Mesendoderm (in vitro differentiated cells): Measurements from ENCODE around the gene ZBTB22.
A peak's percentile ranks its signal among the peaks of the same experiment; 100 is the strongest.
"Not testable (repeated sequence)": the region's sequence is repeated elsewhere in the genome, so short reads cannot be mapped to it uniquely, and the experiment has no call there.

ENCODE experiments used
- DNase-seq: peaks from one replicate; pipeline ENCODE4 v3.0.0; 2013
- H2AK5ac ChIP-seq: 2 replicates; pipeline ENCODE4 v1.6.1; 2013; ENCODE audit warnings: low read length, inconsistent platforms
- H2BK120ac ChIP-seq: 2 replicates; pipeline ENCODE4 v1.6.1; 2013; ENCODE audit warnings: low read depth, mild to moderate bottlenecking, low read length, moderate library complexity, mixed read lengths
- H2BK15ac ChIP-seq: replicated peaks from 2 replicates; pipeline ENCODE4 v1.6.1; 2013; ENCODE audit warnings: low read depth, mild to moderate bottlenecking, moderate library complexity
- H2BK5ac ChIP-seq: 2 replicates; pipeline ENCODE4 v1.6.1; 2013; ENCODE audit warnings: low read length, inconsistent platforms
- H3K18ac ChIP-seq: 2 replicates; pipeline ENCODE4 v1.6.1; 2013; ENCODE audit warnings: mild to moderate bottlenecking, low read length, mixed read lengths
- H3K23ac ChIP-seq: one replicate; pipeline ENCODE4 v1.6.1; 2013; ENCODE audit warnings: low read length
- H3K27ac ChIP-seq: 2 replicates; pipeline ENCODE4 v1.5.1; 2013; ENCODE audit warnings: low read depth, mild to moderate bottlenecking, inconsistent platforms, low read length, moderate library complexity
- H3K27me3 ChIP-seq: 2 replicates; pipeline ENCODE4 v1.6.1; 2013; ENCODE audit warnings: low read length, control low read depth, mild to moderate bottlenecking, inconsistent platforms; ENCODE audit not compliant: insufficient read depth, poor library complexity
- H3K36me3 ChIP-seq: 2 replicates; pipeline ENCODE4 v1.6.1; 2013; ENCODE audit warnings: low read length, inconsistent platforms; ENCODE audit not compliant: control insufficient read depth, insufficient read depth
- H3K4ac ChIP-seq: one replicate; pipeline ENCODE4 v1.6.1; 2013; ENCODE audit warnings: low read depth, mild to moderate bottlenecking, low read length, moderate library complexity
- H3K4me1 ChIP-seq: 2 replicates; pipeline ENCODE4 v1.6.1; 2013; ENCODE audit warnings: low read depth, low read length, inconsistent platforms; ENCODE audit not compliant: control insufficient read depth
- H3K4me2 ChIP-seq: 2 replicates; pipeline ENCODE4 v1.6.1; 2013; ENCODE audit warnings: low read length
- H3K4me3 ChIP-seq: 2 replicates; pipeline ENCODE4 v1.5.1; 2013; ENCODE audit warnings: mild to moderate bottlenecking, low read length
- H3K56ac ChIP-seq: one replicate; pipeline ENCODE4 v1.6.1; 2013; ENCODE audit warnings: low read length
- H3K79me1 ChIP-seq: 2 replicates; pipeline ENCODE4 v1.6.1; 2013; ENCODE audit warnings: low read length, inconsistent platforms
- H3K79me2 ChIP-seq: 2 replicates; pipeline ENCODE4 v1.6.1; 2013; ENCODE audit warnings: mild to moderate bottlenecking, low read length; ENCODE audit not compliant: control insufficient read depth, insufficient read depth
- H3K9ac ChIP-seq: 2 replicates; pipeline ENCODE4 v1.6.1; 2013; ENCODE audit warnings: low read length, inconsistent platforms
- H4K5ac ChIP-seq: one replicate; pipeline ENCODE4 v1.6.1; 2013; ENCODE audit warnings: low read length
- H4K8ac ChIP-seq: one replicate; pipeline ENCODE4 v1.6.1; 2013; ENCODE audit warnings: low read depth, mild to moderate bottlenecking, control low read depth, low read length, moderate library complexity
- WGBS: extraction: QIAGEN DNeasy Blood & Tissue Kit; methylation state at CpG from one replicate; pipeline ENCODE4 v1.1.7; 2013; ENCODE audit warnings: low lambda C conversion rate, missing lambda C conversion rate; ENCODE audit not compliant: insufficient coverage; ENCODE audit errors: extremely low coverage; 5-methylcytosine and 5-hydroxymethylcytosine counted together

ZBTB22 gene

GRCh38 chr6:33346972-33347371, 29.4 kb upstream of the ZBTB22 start:
- H3K27ac ChIP-seq, H3K79me1 ChIP-seq: not testable (repeated sequence)

GRCh38 chr6:33344701-33345697, 27.5 kb upstream of the ZBTB22 start:
- peak; percentile 84 for DNase-seq
- Histone ChIP-seq H3K18ac (no peak overlapping the region), H3K4me1 (no peaks in the 10 kb centered on the region), H2BK15ac (no peak overlapping the region), H3K27ac (no peak overlapping the region), H2AK5ac (no peak overlapping the region), H3K9ac (no peak overlapping the region), H3K36me3 (no peaks in the 10 kb centered on the region), H3K4me2 (no peak overlapping the region), H4K8ac (no peak overlapping the region), H3K4me3 (no peak overlapping the region), H3K23ac (no peak overlapping the region), H3K4ac (no peak overlapping the region), H3K56ac (no peak overlapping the region), H3K27me3 (no peaks in the 10 kb centered on the region), H2BK5ac (no peak overlapping the region), H3K79me1 (no peaks in the 10 kb centered on the region), H2BK120ac (no peak overlapping the region), H4K5ac (no peak overlapping the region), H3K79me2 (no peaks in the 10 kb centered on the region)
- no CpG with 5 or more reads among the region's 22 CpGs for WGBS

More at GRCh38 chr6:33346972-33347371, 29.4 kb upstream of the ZBTB22 start:
- not testable (repeated sequence) for H3K56ac ChIP-seq, H2BK120ac ChIP-seq, H2AK5ac ChIP-seq, H3K4ac ChIP-seq, H3K27me3 ChIP-seq, DNase-seq, H3K23ac ChIP-seq, H3K4me3 ChIP-seq, H4K8ac ChIP-seq, H2BK5ac ChIP-seq, H4K5ac ChIP-seq, H2BK15ac ChIP-seq, H3K9ac ChIP-seq, H3K4me2 ChIP-seq, H3K4me1 ChIP-seq, H3K79me2 ChIP-seq, H3K36me3 ChIP-seq, H3K18ac ChIP-seq
- WGBS = no CpG with 5 or more reads among the region's 5 CpGs

DNA sequence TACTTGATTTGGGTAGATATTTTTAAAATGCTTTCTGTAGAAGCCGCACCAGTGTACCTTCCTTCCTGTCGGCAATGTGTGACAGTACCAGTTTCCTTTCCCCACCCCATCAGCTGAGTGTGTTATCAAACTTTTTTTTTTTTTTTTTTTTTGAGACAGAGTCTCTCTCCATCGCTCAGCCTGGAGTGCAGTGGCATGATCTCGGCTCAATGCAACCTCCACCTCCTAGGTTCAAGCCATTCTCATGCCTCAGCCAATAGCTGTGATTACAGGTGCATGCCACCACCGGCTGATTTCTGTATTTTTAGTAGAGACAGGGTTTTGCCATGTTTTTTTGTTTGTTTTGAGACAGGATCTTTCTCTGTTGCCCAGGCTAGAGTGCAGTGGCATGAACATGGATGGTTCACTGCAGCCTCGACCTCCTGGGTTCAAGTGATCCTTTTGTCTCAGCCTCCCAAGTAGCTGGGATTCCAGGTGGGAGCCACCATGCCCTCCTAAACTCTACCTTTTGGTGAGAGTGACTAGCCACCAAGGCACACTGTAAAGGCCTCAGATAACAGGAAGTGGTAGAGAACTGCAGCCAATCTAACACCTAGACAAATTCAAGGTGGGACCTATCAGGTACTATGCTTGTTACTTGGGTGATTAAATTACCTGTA, 26.5 kb upstream of the ZBTB22 start:
- H3K27ac ChIP-seq = no peak overlapping the region
- H4K8ac ChIP-seq = no peak overlapping the region
- no peak overlapping the region for H4K5ac ChIP-seq
- H3K23ac ChIP-seq = no peak overlapping the region
- no peaks in the 10 kb centered on the region for H3K36me3 ChIP-seq
- H3K56ac ChIP-seq = no peak overlapping the region
- no peak overlapping the region for H3K18ac ChIP-seq
- H3K4ac ChIP-seq = no peak overlapping the region
- H3K4me1 ChIP-seq = no peaks in the 10 kb centered on the region
- no peak overlapping the region for H2BK120ac ChIP-seq
- DNase-seq = no peak
- H3K79me2 ChIP-seq = no peaks in the 10 kb centered on the region
- no peaks in the 10 kb centered on the region for H3K27me3 ChIP-seq
- no peak overlapping the region for H2AK5ac ChIP-seq
- no peak overlapping the region for H3K4me3 ChIP-seq
- no peak overlapping the region for H2BK15ac ChIP-seq
- no peaks in the 10 kb centered on the region for H3K79me1 ChIP-seq
- H2BK5ac ChIP-seq = no peak overlapping the region
- H3K9ac ChIP-seq = no peak overlapping the region
- H3K4me2 ChIP-seq = no peak overlapping the region
- no CpG with 5 or more reads among the region's 6 CpGs for WGBS

- H3K9ac ChIP-seq, H2AK5ac ChIP-seq: not testable (repeated sequence)
Observed at GRCh38 chr6:33343606-33343952, 26.0 kb upstream of the ZBTB22 start.

GRCh38 chr6:33339193-33339592, 21.6 kb upstream of the ZBTB22 start:
- Histone ChIP-seq H3K56ac (no peak overlapping the region), H3K4me2 (no peak overlapping the region), H3K27ac (no peak overlapping the region), H3K18ac (no peak overlapping the region), H3K23ac (no peak overlapping the region), H2BK5ac (no peak overlapping the region), H4K5ac (no peak overlapping the region), H3K9ac (no peak overlapping the region), H2BK15ac (no peak overlapping the region), H3K79me2 (no peaks in the 10 kb centered on the region), H4K8ac (no peak overlapping the region), H3K4me3 (no peak overlapping the region), H2AK5ac (no peak overlapping the region), H3K27me3 (no peaks in the 10 kb centered on the region), H3K4me1 (no peaks in the 10 kb centered on the region), H3K79me1 (no peaks in the 10 kb centered on the region), H2BK120ac (no peak overlapping the region), H3K36me3 (no peaks in the 10 kb centered on the region), H3K4ac (no peak overlapping the region)
- WGBS = no CpG with 5 or more reads among the region's 6 CpGs
- DNase-seq = no peak

More at GRCh38 chr6:33343606-33343952, 26.0 kb upstream of the ZBTB22 start:
- not testable (repeated sequence) for H3K79me2 ChIP-seq, H3K79me1 ChIP-seq, H3K4me3 ChIP-seq, H3K18ac ChIP-seq, H3K4me2 ChIP-seq, H3K36me3 ChIP-seq, H3K4me1 ChIP-seq, H3K56ac ChIP-seq, H3K23ac ChIP-seq, H2BK120ac ChIP-seq, H3K27me3 ChIP-seq, H3K27ac ChIP-seq, H2BK15ac ChIP-seq, H3K4ac ChIP-seq, H4K8ac ChIP-seq, H4K5ac ChIP-seq, DNase-seq, H2BK5ac ChIP-seq
- WGBS = no CpG with 5 or more reads among the region's 7 CpGs
